Cardiac fibroblast (primary cell): ENCODE measurements around the gene TPPP2.
"Not testable (repeated sequence)": the region's sequence is repeated elsewhere in the genome, so short reads cannot be mapped to it uniquely, and the experiment has no call there.

Experiments
- DNase-seq, 2 donors: peaks; one replicate each; pipeline versions ENCODE4 v3.0.0 to v3.0.0-alpha.2; 2010; ENCODE audit warnings: low read depth in 2 of 2
- H3K4me3 ChIP-seq, 2 donors: replicated peaks in 1 of 2; 1 replicate in 1 of 2; 2 replicates in 1 of 2; pipeline ENCODE4 v1.5.1; 2011; ENCODE audit warnings: low read depth in 2 of 2, low read length in 2 of 2, mild to moderate bottlenecking in 2 of 2, moderate library complexity in 1 of 2
- TF ChIP-seq, protein P1 (sequence below): IDR thresholded peaks from one replicate; pipeline ENCODE4 v1.5.1; 2011; ENCODE audit warnings: low read depth, mild to moderate bottlenecking, low read length, inconsistent platforms

Gene TPPP2

DNA sequence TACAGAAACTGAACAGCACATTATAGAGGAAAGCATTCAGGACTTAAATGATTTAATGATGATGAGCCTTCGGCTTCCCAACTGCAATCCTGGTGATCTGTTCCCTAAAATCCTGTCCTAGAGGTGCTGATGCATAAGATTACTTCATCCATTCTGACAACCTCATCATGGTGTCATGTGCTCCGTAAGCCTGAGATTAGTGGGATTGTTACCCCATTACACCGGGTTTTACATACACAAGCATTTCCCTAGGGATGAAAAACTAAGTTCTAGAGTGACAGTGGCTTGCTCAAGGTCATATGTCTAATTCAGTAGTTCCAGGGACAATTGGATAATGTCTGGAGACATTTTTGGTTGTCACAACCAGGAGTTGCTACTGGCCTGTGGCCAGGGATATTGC, 7.1 kb downstream of the TPPP2 start:
- no peak for DNase-seq
- TF ChIP-seq, protein P1, sequence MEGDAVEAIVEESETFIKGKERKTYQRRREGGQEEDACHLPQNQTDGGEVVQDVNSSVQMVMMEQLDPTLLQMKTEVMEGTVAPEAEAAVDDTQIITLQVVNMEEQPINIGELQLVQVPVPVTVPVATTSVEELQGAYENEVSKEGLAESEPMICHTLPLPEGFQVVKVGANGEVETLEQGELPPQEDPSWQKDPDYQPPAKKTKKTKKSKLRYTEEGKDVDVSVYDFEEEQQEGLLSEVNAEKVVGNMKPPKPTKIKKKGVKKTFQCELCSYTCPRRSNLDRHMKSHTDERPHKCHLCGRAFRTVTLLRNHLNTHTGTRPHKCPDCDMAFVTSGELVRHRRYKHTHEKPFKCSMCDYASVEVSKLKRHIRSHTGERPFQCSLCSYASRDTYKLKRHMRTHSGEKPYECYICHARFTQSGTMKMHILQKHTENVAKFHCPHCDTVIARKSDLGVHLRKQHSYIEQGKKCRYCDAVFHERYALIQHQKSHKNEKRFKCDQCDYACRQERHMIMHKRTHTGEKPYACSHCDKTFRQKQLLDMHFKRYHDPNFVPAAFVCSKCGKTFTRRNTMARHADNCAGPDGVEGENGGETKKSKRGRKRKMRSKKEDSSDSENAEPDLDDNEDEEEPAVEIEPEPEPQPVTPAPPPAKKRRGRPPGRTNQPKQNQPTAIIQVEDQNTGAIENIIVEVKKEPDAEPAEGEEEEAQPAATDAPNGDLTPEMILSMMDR = no peak
- H3K4me3 ChIP-seq = no peak overlapping the region

DNA sequence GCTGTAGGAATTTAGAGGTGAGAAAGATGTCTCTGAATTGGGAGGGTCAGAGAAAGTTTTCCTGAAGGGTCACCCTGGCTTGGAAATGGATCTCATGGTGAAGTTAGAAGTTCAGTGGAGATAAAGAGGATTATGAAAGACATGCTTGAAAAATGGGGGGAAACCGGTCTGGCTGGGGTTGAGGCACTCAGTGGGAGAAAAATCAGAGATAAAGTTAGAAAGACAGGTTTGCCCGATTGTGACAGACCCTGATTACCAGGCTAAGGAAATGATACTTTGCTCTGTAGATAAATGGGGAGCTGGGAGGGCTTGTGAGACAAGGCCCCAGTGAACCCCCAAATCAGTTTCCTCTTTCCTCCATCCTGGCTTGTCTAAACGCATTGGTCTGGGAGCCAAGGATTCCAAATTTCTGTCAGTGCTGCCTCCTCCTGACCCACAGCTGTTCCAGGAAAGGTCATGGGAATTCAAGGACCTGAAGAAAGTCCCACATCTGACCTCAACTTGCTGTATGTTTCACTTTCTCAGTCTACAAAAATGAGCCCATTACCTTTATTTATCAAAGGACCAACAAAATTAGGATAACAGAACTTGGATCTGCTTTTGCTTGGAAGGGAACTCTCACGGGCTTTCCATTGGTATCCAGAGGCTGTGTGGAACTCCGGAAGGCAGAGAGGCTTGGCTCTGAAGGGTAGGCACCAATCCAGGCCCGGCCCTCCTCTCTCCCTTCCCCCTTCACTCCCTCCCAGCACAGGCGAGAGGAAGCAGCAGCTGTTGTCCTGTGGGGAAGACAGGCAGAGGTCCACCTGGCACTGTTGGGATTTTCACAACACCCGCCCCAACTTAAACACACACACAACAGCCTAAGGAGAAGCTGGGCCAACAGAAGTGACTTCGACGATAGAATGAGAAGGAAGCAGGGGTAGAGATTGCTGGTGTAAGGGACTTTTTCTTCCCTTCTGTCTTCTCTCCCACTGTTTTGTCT, 8.7 kb downstream of the TPPP2 start:
- TF ChIP-seq, protein P1 = no peak
- H3K4me3 ChIP-seq = no peak overlapping the region
- peak; percentile 47 to 92 for DNase-seq

DNA sequence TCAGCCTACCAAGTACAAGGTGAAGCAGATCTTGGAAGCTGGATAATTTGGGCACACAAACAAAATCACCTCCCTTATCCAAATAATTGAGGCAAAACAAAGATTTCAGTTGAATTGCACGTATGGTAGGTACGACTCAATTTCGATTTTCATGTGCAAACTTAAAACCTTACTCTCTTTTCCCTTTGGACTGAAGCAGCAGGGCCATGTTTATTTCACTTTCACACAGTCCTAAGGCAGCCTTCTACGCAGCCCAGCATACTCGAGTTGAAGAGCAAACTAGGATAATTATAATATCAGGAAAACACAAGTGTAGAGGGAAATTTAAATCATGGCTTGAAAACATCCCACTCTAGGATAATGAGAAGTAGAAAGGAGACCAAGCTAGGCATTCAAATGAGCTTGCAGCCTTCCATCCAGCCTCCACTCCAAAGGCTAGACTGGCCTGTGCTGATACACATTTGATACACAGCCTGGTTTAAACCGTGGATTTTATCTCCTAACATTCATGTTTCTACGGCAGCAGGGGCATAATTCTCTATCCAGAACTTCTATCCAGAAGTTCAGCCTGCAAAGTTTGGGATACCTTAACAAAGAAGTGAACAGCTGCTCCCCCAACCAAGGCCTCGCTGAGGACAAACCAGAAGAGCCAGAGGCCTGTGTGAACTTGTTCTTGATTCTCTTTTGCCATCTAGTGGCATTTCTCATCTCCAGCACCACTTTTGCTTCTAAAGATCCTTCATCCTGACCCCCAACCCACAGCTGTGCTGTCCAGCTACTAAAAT, 9.8 kb downstream of the TPPP2 start:
- TF ChIP-seq, protein P1 = peak; percentile 60
- no peak overlapping the region for H3K4me3 ChIP-seq
- DNase-seq = peak; percentile 73 to 85

GRCh38 chr14:21040370-21040925, 10.4 kb downstream of the TPPP2 start:
- TF ChIP-seq, protein P1 = no peak
- DNase-seq = no peak
- H3K4me3 ChIP-seq = no peak overlapping the region

DNA sequence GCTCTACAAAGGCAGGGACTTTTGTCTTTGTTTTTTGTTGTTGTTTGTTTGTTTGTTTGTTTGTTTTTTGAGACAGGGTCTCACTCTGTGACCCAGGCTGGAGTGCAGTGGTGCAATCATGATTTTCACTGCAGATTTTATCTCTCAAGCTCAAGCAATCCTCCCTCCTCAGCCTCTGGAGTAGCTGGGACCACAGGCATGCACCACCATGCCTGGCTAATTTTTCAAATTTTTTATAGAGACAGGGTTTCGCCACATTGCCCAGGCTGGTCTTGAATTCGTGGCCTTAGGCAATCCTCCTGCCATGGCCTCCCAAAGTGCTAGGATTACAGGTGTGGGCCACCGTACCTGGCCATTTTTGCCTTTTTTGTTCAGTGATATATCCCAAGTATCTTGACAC, 10.9 kb downstream of the TPPP2 start:
- DNase-seq, H3K4me3 ChIP-seq: not testable (repeated sequence)

GRCh38 chr14:21041676-21042433, 11.8 kb downstream of the TPPP2 start, which contains the start of gene RNASE7:
RNASE7 (plus strand) TSS chr14:21042362; CDS start chr14:21042993, 631 bp downstream.
- DNase-seq = peak; percentile 36 to 46
- no peak within 1 kb of the TSS for H3K4me3 ChIP-seq
- TF ChIP-seq, protein P1 = no peak
